Left ventricle myocardium inferior (tissue), 1 donor: ENCODE data around the gene GRK1. TPM values are rescaled to one million over a fixed set of nuclear protein-coding genes. Genes with fewer than 3 reads are reported as not detected.

ENCODE experiments used
- DNase-seq: peaks from one replicate; pipeline ENCODE4 v3.0.0-alpha.2; 2020
- H3K27ac ChIP-seq: fragments of 200-600 bp; replicated peaks from 2 replicates; pipeline ENCODE4 v1.8.0; 2021
- H3K27me3 ChIP-seq: fragments of 200-600 bp; 2 replicates; pipeline ENCODE4 v1.8.0; 2021; ENCODE audit warnings: low read depth
- H3K36me3 ChIP-seq: fragments of 200-600 bp; 2 replicates; pipeline ENCODE4 v1.8.0; 2021
- H3K4me1 ChIP-seq: fragments of 200-600 bp; 2 replicates; pipeline ENCODE4 v1.8.0; 2021
- H3K4me3 ChIP-seq: fragments of 200-600 bp; 2 replicates; pipeline ENCODE4 v1.8.0; 2021; ENCODE audit warnings: mild to moderate bottlenecking, moderate library complexity
- H3K9me3 ChIP-seq: fragments of 200-600 bp; replicated peaks from 2 replicates; pipeline ENCODE4 v1.8.0; 2021
- intact Hi-C: fragments of 100-400 bp; cut with micrococcal nuclease; formaldehyde crosslinking; loops from one replicate; pipeline ENCODE4 v1.11.0; 2022
- total RNA-seq: library from RNA; stranded (reverse); fragmentation: NEBNext Ultra II Directional; extraction: Animal tissue kit (Norgen Biotek cat#: 25700); gene quantifications from one replicate; pipeline ENCODE4 v1.2.1, GENCODE V29; 2021
- TF ChIP-seq, protein P1 (sequence below): fragments of 200-600 bp; IDR thresholded peaks from 2 replicates; pipeline ENCODE4 v1.8.0; 2021; ENCODE audit warnings: antibody characterized with exemption, mild to moderate bottlenecking, borderline replicate concordance
- donor health status: DM: no; HTN: yes; CAD: no; lungs with severe emphysema.

The GRK1 gene
- total RNA-seq, 1 donor from 2014 or later = 0.85 TPM

DNA sequence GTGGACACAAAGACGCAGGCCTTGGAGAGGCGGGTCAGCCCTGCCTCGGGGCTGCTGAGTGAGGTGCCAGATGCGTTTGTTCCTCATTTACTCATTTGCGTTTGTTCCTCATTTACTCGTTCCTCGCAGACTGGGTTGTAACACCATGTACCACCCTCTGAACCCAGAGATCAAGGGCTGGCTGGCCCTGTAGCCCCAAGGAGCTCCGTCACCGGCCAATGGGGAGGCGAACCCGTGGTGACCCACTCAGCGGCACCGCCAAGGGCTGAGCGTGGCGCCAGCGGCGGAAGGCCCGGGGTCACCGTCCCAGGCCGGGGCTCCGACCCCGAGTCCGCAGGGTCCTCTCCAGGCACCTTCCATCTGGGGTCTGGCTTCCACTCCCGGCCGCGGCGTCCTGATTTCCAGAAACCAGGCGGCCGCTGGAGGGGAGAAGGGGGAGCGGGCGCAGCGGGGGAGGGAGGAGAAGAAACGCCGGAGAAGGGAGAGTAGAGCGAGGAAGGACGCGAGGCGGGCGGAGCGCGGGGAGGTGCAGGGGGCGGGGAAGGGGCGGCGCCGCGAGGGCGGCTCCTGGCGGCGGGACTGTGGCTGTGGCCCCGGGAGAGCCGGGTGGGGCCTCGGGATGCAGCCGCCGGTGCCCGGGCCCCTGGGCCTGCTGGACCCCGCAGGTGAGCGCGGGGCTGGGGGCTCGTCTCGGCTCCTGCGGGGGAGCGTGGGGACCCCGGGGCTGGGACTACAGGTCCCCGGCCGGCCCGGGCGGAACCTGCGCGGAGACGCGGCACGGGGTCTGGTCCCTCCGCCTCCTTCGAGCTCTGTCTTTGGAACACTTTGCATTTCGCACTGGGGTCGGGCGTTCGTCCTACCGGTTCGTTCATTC lies 91.9 kb downstream of the GRK1 start, which contains the start of gene TMEM255B:
TMEM255B (plus strand) TSS at position 576 of the 874 bp plus-strand sequence; CDS start at position 620, 44 bp downstream.
- Histone ChIP-seq H3K4me1 (peaks cover 22% of the 10 kb centered on the region), H3K9me3 (no peaks in the 10 kb centered on the region), H3K27ac (peak within 1 kb of the TSS; percentile 78), H3K36me3 (no peaks in the 10 kb centered on the region), H3K27me3 (peaks cover 5% of the 10 kb centered on the region), H3K4me3 (peak within 1 kb of the TSS; percentile 83)
- intact Hi-C loops = no loop called here
- TF ChIP-seq, protein P1, sequence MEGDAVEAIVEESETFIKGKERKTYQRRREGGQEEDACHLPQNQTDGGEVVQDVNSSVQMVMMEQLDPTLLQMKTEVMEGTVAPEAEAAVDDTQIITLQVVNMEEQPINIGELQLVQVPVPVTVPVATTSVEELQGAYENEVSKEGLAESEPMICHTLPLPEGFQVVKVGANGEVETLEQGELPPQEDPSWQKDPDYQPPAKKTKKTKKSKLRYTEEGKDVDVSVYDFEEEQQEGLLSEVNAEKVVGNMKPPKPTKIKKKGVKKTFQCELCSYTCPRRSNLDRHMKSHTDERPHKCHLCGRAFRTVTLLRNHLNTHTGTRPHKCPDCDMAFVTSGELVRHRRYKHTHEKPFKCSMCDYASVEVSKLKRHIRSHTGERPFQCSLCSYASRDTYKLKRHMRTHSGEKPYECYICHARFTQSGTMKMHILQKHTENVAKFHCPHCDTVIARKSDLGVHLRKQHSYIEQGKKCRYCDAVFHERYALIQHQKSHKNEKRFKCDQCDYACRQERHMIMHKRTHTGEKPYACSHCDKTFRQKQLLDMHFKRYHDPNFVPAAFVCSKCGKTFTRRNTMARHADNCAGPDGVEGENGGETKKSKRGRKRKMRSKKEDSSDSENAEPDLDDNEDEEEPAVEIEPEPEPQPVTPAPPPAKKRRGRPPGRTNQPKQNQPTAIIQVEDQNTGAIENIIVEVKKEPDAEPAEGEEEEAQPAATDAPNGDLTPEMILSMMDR = peak; percentile 66
- peak; percentile 89 for DNase-seq

DNA sequence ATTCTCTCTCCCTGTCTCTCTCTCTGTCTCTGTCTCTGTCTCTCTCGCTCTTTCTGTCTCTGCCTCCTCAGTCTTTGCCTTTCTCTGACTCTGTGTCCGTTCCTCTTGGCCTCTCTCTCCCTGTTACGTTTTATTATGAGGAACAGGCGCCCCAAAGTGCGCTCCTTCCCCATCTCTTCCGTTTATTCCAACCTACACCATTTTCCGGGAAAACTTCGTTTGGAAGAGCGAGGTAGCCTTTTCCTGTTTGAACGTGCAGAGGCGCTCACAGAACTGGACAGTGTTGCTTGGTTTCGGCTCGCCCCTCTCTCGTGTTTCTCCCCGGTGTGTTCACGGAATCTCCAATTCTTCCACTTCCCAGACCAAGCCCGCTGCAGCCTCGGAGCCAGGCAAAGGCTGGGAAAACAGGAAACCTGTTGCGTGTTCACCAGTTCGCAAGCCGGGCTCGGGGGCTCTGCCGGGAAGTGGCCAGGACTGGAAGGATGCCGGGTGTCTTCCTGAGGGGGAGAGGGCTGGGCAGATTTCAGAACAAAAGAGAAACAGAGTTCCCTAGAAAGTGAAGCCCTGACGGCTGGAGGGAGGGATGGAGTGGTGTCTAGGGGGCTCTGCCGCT lies 92.6 kb downstream of the GRK1 start:
- Histone ChIP-seq H3K4me3 (peak overlapping the region; percentile 83), H3K27me3 (peaks cover 5% of the 10 kb centered on the region), H3K36me3 (no peaks in the 10 kb centered on the region), H3K27ac (peak overlapping the region; percentile 78), H3K9me3 (no peaks in the 10 kb centered on the region), H3K4me1 (peaks cover 22% of the 10 kb centered on the region)
- intact Hi-C loops = no loop called here
- TF ChIP-seq, protein P1 = no peak
- no peak for DNase-seq

DNA sequence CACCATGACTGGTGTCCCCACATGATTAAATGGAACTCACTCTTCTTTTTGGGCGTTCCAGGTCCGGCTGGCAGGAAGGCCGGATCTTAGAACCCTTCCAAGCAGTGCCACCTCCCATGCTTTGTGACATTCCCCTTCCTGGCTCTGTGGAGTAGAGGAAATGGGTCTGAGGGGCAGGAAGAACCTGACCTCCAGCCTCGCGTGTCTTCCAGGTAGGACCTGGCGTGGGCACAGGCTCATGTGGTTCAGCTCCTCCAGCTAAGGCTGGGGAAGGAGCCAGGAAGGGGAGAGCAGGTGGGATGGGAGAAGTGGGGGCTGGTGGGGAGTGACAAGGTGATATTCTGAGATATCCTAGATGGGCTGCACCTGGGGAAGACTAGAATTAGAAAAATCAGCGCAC lies 94.1 kb downstream of the GRK1 start:
- H3K4me3 ChIP-seq = no peak overlapping the region
- peaks cover 22% of the 10 kb centered on the region for H3K4me1 ChIP-seq
- no peaks in the 10 kb centered on the region for H3K9me3 ChIP-seq
- no peaks in the 10 kb centered on the region for H3K36me3 ChIP-seq
- H3K27ac ChIP-seq = no peak overlapping the region
- intact Hi-C loops = no loop called here
- no peak for DNase-seq
- no peaks in the 10 kb centered on the region for H3K27me3 ChIP-seq
- TF ChIP-seq, protein P1 = no peak

DNA sequence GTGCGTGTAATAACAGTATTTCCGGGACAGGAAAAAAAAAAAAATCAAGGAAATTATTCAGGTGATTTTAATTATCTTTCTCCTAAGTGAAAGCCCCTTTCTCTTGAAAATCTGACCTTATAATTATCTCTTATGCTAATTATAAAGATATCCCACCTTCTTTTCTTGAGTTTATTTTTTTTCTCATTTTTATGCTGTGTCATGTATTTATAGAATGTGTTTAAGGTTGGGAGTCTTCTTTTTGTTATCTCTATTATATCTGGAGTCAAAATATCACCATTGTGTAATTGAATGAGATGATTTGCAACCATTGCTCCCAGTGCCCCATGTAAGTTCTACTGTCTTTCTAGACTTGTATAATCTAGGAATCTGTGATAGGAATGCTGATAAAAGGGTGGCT lies 95.1 kb downstream of the GRK1 start:
- intact Hi-C loops = no loop called here
- no peaks in the 10 kb centered on the region for H3K36me3 ChIP-seq
- peaks cover 22% of the 10 kb centered on the region for H3K4me1 ChIP-seq
- no peak overlapping the region for H3K27ac ChIP-seq
- no peaks in the 10 kb centered on the region for H3K9me3 ChIP-seq
- no peak overlapping the region for H3K4me3 ChIP-seq
- DNase-seq = no peak
- TF ChIP-seq, protein P1 = no peak
- H3K27me3 ChIP-seq = no peaks in the 10 kb centered on the region

DNA sequence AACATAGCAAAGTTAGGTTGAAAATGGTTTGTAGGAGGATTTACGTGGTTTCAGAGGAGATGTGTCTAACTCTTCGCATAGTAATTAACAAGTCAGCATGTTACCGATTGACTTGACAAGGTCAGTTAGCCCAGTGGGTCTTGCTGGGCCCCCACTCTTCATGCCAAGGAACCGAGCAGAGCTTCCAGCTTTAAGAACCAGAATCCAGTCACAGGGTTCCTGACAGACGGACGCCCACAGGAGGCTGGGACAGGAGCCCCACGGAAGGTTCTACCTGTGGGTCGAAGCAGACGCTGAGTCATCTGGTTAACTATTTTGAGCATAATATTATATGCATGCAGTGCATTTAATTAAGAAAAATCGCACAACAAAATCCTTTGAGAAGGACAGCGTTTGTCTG lies 95.5 kb downstream of the GRK1 start:
- Histone ChIP-seq H3K9me3 (no peaks in the 10 kb centered on the region), H3K4me3 (no peak overlapping the region), H3K36me3 (no peaks in the 10 kb centered on the region), H3K4me1 (peaks cover 22% of the 10 kb centered on the region), H3K27ac (no peak overlapping the region), H3K27me3 (no peaks in the 10 kb centered on the region)
- TF ChIP-seq, protein P1 = no peak
- intact Hi-C loops = no loop called here
- no peak for DNase-seq
